ENCODE results near the gene RMDN2. TPM values are rescaled to one million over a fixed set of nuclear protein-coding genes. Genes with fewer than 3 reads are reported as not detected.
"Not testable (repeated sequence)": the region's sequence is repeated elsewhere in the genome, so short reads cannot be mapped to it uniquely, and the experiment has no call there.

RMDN2 gene
- total RNA-seq, 1 donor from 2014 or later: 10.9 TPM

- no peak for DNase-seq
Observed at GRCh38 chr2:37898448-37898847, 26.6 kb upstream of the RMDN2 start.

GRCh38 chr2:37902991-37903390, 22.1 kb upstream of the RMDN2 start:
- no peak for DNase-seq

GRCh38 chr2:37904425-37904824, 20.7 kb upstream of the RMDN2 start:
- DNase-seq: no peak

- DNase-seq: no peak
Observed at GRCh38 chr2:37904993-37905392, 20.1 kb upstream of the RMDN2 start.

GRCh38 chr2:37906131-37906530, 19.0 kb upstream of the RMDN2 start:
- DNase-seq: no peak

GRCh38 chr2:37907501-37908225, 17.4 kb upstream of the RMDN2 start:
- no peak for DNase-seq

- DNase-seq: no peak
Observed at GRCh38 chr2:37911296-37911873, 13.7 kb upstream of the RMDN2 start.

- DNase-seq: no peak
Observed at GRCh38 chr2:37912056-37912455, 13.0 kb upstream of the RMDN2 start.

- DNase-seq: no peak
Observed at GRCh38 chr2:37912616-37913015, 12.5 kb upstream of the RMDN2 start.

- DNase-seq: no peak
Observed at GRCh38 chr2:37914340-37914739, 10.7 kb upstream of the RMDN2 start.

- DNase-seq: no peak
Observed at GRCh38 chr2:37915773-37916172, 9.3 kb upstream of the RMDN2 start.

- DNase-seq: peak; percentile 87
Observed at GRCh38 chr2:37916512-37917082, 8.5 kb upstream of the RMDN2 start.

- DNase-seq: no peak
Observed at GRCh38 chr2:37917281-37918228, 7.5 kb upstream of the RMDN2 start.

GRCh38 chr2:37918742-37919186, 6.3 kb upstream of the RMDN2 start:
- no peak for DNase-seq

- DNase-seq: no peak
Observed at GRCh38 chr2:37919631-37920032, 5.5 kb upstream of the RMDN2 start.

GRCh38 chr2:37920570-37920969, 4.5 kb upstream of the RMDN2 start:
- no peak for DNase-seq

- DNase-seq: no peak
Observed at GRCh38 chr2:37921781-37922180, 3.3 kb upstream of the RMDN2 start.

- DNase-seq: no peak
Observed at GRCh38 chr2:37923308-37924055, 1.6 kb upstream of the RMDN2 start.

- no peak for DNase-seq
Observed at GRCh38 chr2:37926635-37927034, 1.5 kb downstream of the RMDN2 start.

- no peak for DNase-seq
Observed at GRCh38 chr2:37928377-37928776, 3.3 kb downstream of the RMDN2 start.

- not testable (repeated sequence) for DNase-seq
Observed at GRCh38 chr2:37930392-37930791, 5.3 kb downstream of the RMDN2 start.

GRCh38 chr2:37932873-37933272, 7.8 kb downstream of the RMDN2 start:
- DNase-seq: not testable (repeated sequence)

All from tongue (tissue), 2 donors.